Measurements from ENCODE around the gene CDCA7L.
A peak's percentile ranks its signal among the peaks of the same experiment; 100 is the strongest.

CDCA7L gene

GRCh38 chr7:21946222-21946709, 567 bp upstream of the CDCA7L start:
- peak overlapping the region; percentile 74 to 75 for H3K4me3 ChIP-seq (replicated peaks in 1 of 2; ENCODE audit: low read depth in 2 of 2, low read length in 2 of 2)
- TF ChIP-seq CTCF (IDR thresholded peaks at IDR 0.05; ENCODE audit: low read depth, low read length), result no peak
- DNase-seq (ENCODE audit: low read depth in 2 of 2), result no peak

GRCh38 chr7:21944616-21945453, 864 bp downstream of the CDCA7L start:
- DNase-seq (ENCODE audit: low read depth in 2 of 2), result peak; percentile 55 to 64
- peak overlapping the region; percentile 74 to 75 for H3K4me3 ChIP-seq (replicated peaks in 1 of 2; ENCODE audit: low read depth in 2 of 2, low read length in 2 of 2)
- TF ChIP-seq CTCF (IDR thresholded peaks at IDR 0.05; ENCODE audit: low read depth, low read length), result no peak

- no peak for DNase-seq (ENCODE audit: low read depth in 2 of 2)
- no peak for TF ChIP-seq CTCF (IDR thresholded peaks at IDR 0.05; ENCODE audit: low read depth, low read length)
- no peak overlapping the region for H3K4me3 ChIP-seq (replicated peaks in 1 of 2; ENCODE audit: low read depth in 2 of 2, low read length in 2 of 2)
These were observed 2.3 kb downstream of the CDCA7L start for GRCh38 chr7:21943436-21943835.

- no peak for TF ChIP-seq CTCF (IDR thresholded peaks at IDR 0.05; ENCODE audit: low read depth, low read length)
- H3K4me3 ChIP-seq (replicated peaks in 1 of 2; ENCODE audit: low read depth in 2 of 2, low read length in 2 of 2), result no peak overlapping the region
- DNase-seq (ENCODE audit: low read depth in 2 of 2), result peak in 1 of 2 donors; percentile 6
These were observed 2.7 kb downstream of the CDCA7L start for GRCh38 chr7:21942955-21943354.

GRCh38 chr7:21941611-21942141, 4.0 kb downstream of the CDCA7L start:
- TF ChIP-seq CTCF (IDR thresholded peaks at IDR 0.05; ENCODE audit: low read depth, low read length), result no peak
- no peak overlapping the region for H3K4me3 ChIP-seq (replicated peaks in 1 of 2; ENCODE audit: low read depth in 2 of 2, low read length in 2 of 2)
- peak in 1 of 2 donors; percentile 37 for DNase-seq (ENCODE audit: low read depth in 2 of 2)

- no peak for DNase-seq (ENCODE audit: low read depth in 2 of 2)
- H3K4me3 ChIP-seq (replicated peaks in 1 of 2; ENCODE audit: low read depth in 2 of 2, low read length in 2 of 2), result no peak overlapping the region
- no peak for TF ChIP-seq CTCF (IDR thresholded peaks at IDR 0.05; ENCODE audit: low read depth, low read length)
These were observed 5.8 kb downstream of the CDCA7L start for GRCh38 chr7:21939858-21940372.

Measured in cardiac fibroblast (primary cell).